CD4-positive, alpha-beta memory T cell (primary cell): ENCODE results near the gene ACTN3. TPM values are rescaled to one million over a fixed set of nuclear protein-coding genes. Genes with fewer than 3 reads are reported as not detected.

Experiments
- CTCF ChIA-PET: fragments of 350-600 bp; sonication (Branson Sonifier 250); formaldehyde crosslinking; loops from one replicate; lab custom pipeline; 2021; ENCODE audit warnings: inconsistent platforms; ENCODE audit not compliant: partially characterized antibody; lab: Charles Lee
- POLR2A ChIA-PET: fragments of 350-600 bp; sonication (Branson Sonifier 250); formaldehyde crosslinking; loops from one replicate; lab custom pipeline; 2021; ENCODE audit not compliant: partially characterized antibody; lab: Charles Lee
- DNase-seq, 5 donors: peaks; one replicate each; pipeline versions ENCODE4 v3.0.0 to v3.0.0-alpha.2; 2020 to 2022; ENCODE audit warnings: mixed read lengths in 1 of 5
- H3K27ac ChIP-seq: one replicate; pipeline ENCODE4 v1.7.0; 2013; ENCODE audit warnings: low read depth, low read length
- H3K27me3 ChIP-seq: 2 replicates; pipeline ENCODE4 v1.7.0; 2013; ENCODE audit warnings: mild to moderate bottlenecking, low read length, moderate library complexity; ENCODE audit not compliant: insufficient read depth
- H3K36me3 ChIP-seq: 2 replicates; pipeline ENCODE4 v1.7.0; 2013; ENCODE audit warnings: mild to moderate bottlenecking, low read length, moderate library complexity; ENCODE audit not compliant: insufficient read depth
- H3K4me1 ChIP-seq: 2 replicates; pipeline ENCODE4 v1.7.0; 2013; ENCODE audit warnings: mild to moderate bottlenecking, low read length, moderate library complexity; ENCODE audit not compliant: insufficient read depth
- H3K4me3 ChIP-seq, 2 donors: one replicate each; pipeline ENCODE4 v1.7.0; 2013; ENCODE audit warnings: low read length in 2 of 2, mild to moderate bottlenecking in 1 of 2
- H3K9me3 ChIP-seq, 2 donors: one replicate each; pipeline ENCODE4 v1.7.0; 2013; ENCODE audit warnings: low read length in 2 of 2, control low read depth in 1 of 2; ENCODE audit not compliant: control insufficient read depth in 1 of 2
- H3K27ac Mint-ChIP-seq, 7 donors: one replicate each; pipeline ENCODE4 v1.8.0; 2020 to 2021; ENCODE audit warnings: mixed read lengths in 7 of 7, mild to moderate bottlenecking in 6 of 7, inconsistent platforms in 3 of 7, moderate library complexity in 3 of 7
- H3K27me3 Mint-ChIP-seq, 2 donors: one replicate each; pipeline ENCODE4 v1.8.0; 2020 to 2021; ENCODE audit warnings: mixed read lengths in 2 of 2
- H3K36me3 Mint-ChIP-seq, 2 donors: one replicate each; pipeline ENCODE4 v1.8.0; 2020 to 2021; ENCODE audit warnings: mixed read lengths in 2 of 2, inconsistent platforms in 1 of 2, mild to moderate bottlenecking in 1 of 2
- H3K4me1 Mint-ChIP-seq, 4 donors: one replicate each; pipeline ENCODE4 v1.8.0; 2020 to 2021; ENCODE audit warnings: mixed read lengths in 4 of 4, mild to moderate bottlenecking in 1 of 4
- H3K4me3 Mint-ChIP-seq, 8 donors: one replicate each; pipeline ENCODE4 v1.8.0; 2020 to 2021; ENCODE audit warnings: mixed read lengths in 8 of 8, mild to moderate bottlenecking in 7 of 8, moderate library complexity in 6 of 8, inconsistent platforms in 3 of 8
- H3K9me3 Mint-ChIP-seq, 8 donors: one replicate each; pipeline ENCODE4 v1.8.0; 2020 to 2021; ENCODE audit warnings: mixed read lengths in 8 of 8, mild to moderate bottlenecking in 5 of 8, inconsistent platforms in 3 of 8, moderate library complexity in 1 of 8
- intact Hi-C: fragments of 100-400 bp; cut with micrococcal nuclease; formaldehyde crosslinking; loops from one replicate; pipeline ENCODE4 v1.15.1; 2023
- polyA plus RNA-seq, 2 donors: library from polyadenylated mRNA; unstranded; fragments of 300-500 nt; fragmentation: Illumina TruSeq; gene quantifications; one replicate each; pipeline ENCODE4 v1.2.3, GENCODE V29; 2021
- total RNA-seq, 2 experiments: library from RNA; stranded (reverse); gene quantifications; one replicate each; pipeline ENCODE4 v1.2.3, GENCODE V29; 2021

ACTN3 gene
- total and polyA plus RNA-seq, 4 experiments from 2014 or later: 0.17 to 0.20 TPM; not detected in 2

DNA sequence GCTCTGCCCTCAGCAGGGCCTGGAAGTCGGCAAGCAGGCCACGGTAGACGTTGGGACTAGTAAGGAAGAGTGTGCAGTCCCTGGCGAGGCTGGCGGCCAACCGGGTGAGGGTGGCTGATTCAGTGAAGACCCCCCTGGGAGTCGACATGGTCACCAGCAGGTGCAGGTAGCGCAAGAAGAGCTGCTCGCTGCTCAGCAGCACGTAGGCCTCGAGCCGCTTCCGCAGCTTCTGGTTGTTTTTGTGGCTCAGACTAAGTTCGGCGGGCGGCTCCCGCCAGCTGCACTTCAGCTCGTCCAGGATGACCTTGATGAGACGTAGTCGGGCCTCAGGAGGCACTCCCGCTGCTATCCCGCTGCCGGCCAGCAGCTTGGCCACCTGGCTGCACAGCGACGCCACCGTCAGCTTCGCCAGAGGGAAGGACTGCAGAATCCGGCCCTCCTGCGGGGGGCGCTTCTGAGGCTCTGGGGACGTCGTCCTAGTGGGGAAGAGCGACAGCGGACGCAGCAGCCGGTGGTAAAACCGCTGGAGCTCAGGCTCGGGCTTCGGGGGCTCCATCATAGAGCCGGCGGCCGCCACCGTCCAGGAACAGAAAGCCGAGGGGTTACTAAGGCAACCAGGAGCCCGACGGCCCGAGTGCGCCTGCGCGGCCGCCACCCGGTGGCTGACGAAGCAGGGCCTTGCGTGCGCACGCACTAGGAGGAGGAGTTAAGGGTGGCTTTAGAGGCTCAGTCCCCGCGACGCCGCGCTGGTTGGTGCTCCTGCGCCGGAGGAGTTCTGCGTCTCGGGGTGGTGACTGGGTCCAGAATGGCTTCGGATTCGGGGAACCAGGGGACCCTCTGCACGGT, 46.0 kb downstream of the ACTN3 start, which contains the start of the genes CCDC87 and CCS:
CCDC87 (minus strand) TSS at position 607 of the 846 bp plus-strand sequence; CDS start at position 559, 48 bp downstream.
CCS (plus strand) TSS at position 729 of the 846 bp plus-strand sequence; CDS start at position 806, 77 bp downstream.
- H3K36me3 Mint-ChIP-seq: peaks cover 0 to 5% of the 10 kb centered on the region in 2 donors
- peaks cover 35% of the 10 kb centered on the region for H3K4me1 ChIP-seq
- H3K27ac ChIP-seq: peak within 1 kb of the TSS; percentile 88
- no peaks in the 10 kb centered on the region for H3K9me3 ChIP-seq
- ChIA-PET CTCF (interaction anchor here (0.8 to 6.9 kb wide), 11 partner anchors 9 to 85 kb away, joined by 3 to 54 read pairs (median 5); partner anchors contain the start of genes RBM14, RBM4 and RBM4B), POLR2A (interaction anchor here (1.0 to 6.1 kb wide), 10 partner anchors 12 to 154 kb away, joined by 3 to 69 read pairs (median 4); partner anchors contain the start of genes DPP3, MRPL11, RBM14 and RBM4)
- peak; percentile 95 to 98 (median 97) for DNase-seq
- no peaks in the 10 kb centered on the region for H3K9me3 Mint-ChIP-seq
- intact Hi-C loops: loop anchor here (1.0 to 2.0 kb wide), 5 partner anchors 24 to 250 kb away; partner anchors contain the start of genes ACTN3, RBM14, RBM4 and RBM4B
- peak within 1 kb of the TSS; percentile 98 to 100 (median 99) for H3K4me3 Mint-ChIP-seq
- H3K4me1 Mint-ChIP-seq: peaks cover 16 to 42% (median 27%) of the 10 kb centered on the region in 4 donors
- H3K36me3 ChIP-seq: no peaks in the 10 kb centered on the region
- H3K27me3 ChIP-seq: no peaks in the 10 kb centered on the region
- peak within 1 kb of the TSS; percentile 71 to 98 for H3K4me3 ChIP-seq
- no peaks in the 10 kb centered on the region for H3K27me3 Mint-ChIP-seq
- peak within 1 kb of the TSS; percentile 96 to 100 (median 100) for H3K27ac Mint-ChIP-seq

GRCh38 chr11:66593303-66593635, 46.6 kb downstream of the ACTN3 start:
- peak overlapping the region; percentile 96 to 100 (median 100) for H3K27ac Mint-ChIP-seq
- H3K27ac ChIP-seq: peak overlapping the region; percentile 88
- DNase-seq: peak in 1 of 5 donors; percentile 43
- ChIA-PET POLR2A (interaction anchor here (1.1 to 6.1 kb wide), 9 partner anchors 12 to 113 kb away, joined by 3 to 69 read pairs (median 5); partner anchors contain the start of genes ACTN3, DPP3, RBM14 and RBM4), CTCF (interaction anchor here (0.7 to 6.9 kb wide), 6 partner anchors 13 to 241 kb away, joined by 3 to 54 read pairs (median 13); partner anchors contain the start of genes RBM14, RBM4 and RBM4B)
- H3K4me3 ChIP-seq: peak overlapping the region; percentile 71 to 98
- peak overlapping the region; percentile 98 to 100 (median 99) for H3K4me3 Mint-ChIP-seq
- H3K36me3 Mint-ChIP-seq: peaks cover 0 to 5% of the 10 kb centered on the region in 2 donors
- no peaks in the 10 kb centered on the region for H3K9me3 Mint-ChIP-seq
- intact Hi-C loops: loop anchor here (1.0 to 2.0 kb wide), 5 partner anchors 23 to 250 kb away; partner anchors contain the start of genes ACTN3, RBM14, RBM4 and RBM4B
- peaks cover 35% of the 10 kb centered on the region for H3K4me1 ChIP-seq
- H3K27me3 Mint-ChIP-seq: no peaks in the 10 kb centered on the region
- H3K36me3 ChIP-seq: no peaks in the 10 kb centered on the region
- peaks cover 16 to 42% (median 27%) of the 10 kb centered on the region in 4 donors for H3K4me1 Mint-ChIP-seq
- no peaks in the 10 kb centered on the region for H3K9me3 ChIP-seq
- no peaks in the 10 kb centered on the region for H3K27me3 ChIP-seq

- H3K4me3 ChIP-seq: peak overlapping the region; percentile 71 to 98
- peak overlapping the region; percentile 96 to 100 (median 100) for H3K27ac Mint-ChIP-seq
- POLR2A ChIA-PET: interaction anchor here (0.7 to 6.1 kb wide), 7 partner anchors 13 to 84 kb away, joined by 3 to 69 read pairs (median 5); partner anchors contain the start of genes ACTN3, CTSF, RBM14 and RBM4
These were observed 46.9 kb downstream of the ACTN3 start for GRCh38 chr11:66593650-66594049.

GRCh38 chr11:66595245-66595904, 48.7 kb downstream of the ACTN3 start:
- CTCF ChIA-PET: interaction anchor here (1.0 to 6.9 kb wide), 4 partner anchors 14 to 166 kb away, joined by 3 to 45 read pairs (median 4); partner anchors contain the start of gene RBM4B

More at GRCh38 chr11:66593650-66594049, 46.9 kb downstream of the ACTN3 start:
- H3K27me3 ChIP-seq: no peaks in the 10 kb centered on the region
- Mint-ChIP-seq H3K36me3 (peaks cover 0 to 7% of the 10 kb centered on the region in 2 donors), H3K27me3 (no peaks in the 10 kb centered on the region), H3K4me3 (peak overlapping the region; percentile 98 to 100 (median 99)), H3K4me1 (peaks cover 16 to 42% (median 27%) of the 10 kb centered on the region in 4 donors), H3K9me3 (no peaks in the 10 kb centered on the region)
- no peaks in the 10 kb centered on the region for H3K9me3 ChIP-seq
- DNase-seq: peak in 1 of 5 donors; percentile 8
- intact Hi-C loops: loop anchor here (1.0 to 2.0 kb wide), 5 partner anchors 23 to 249 kb away; partner anchors contain the start of genes ACTN3, RBM14, RBM4 and RBM4B
- H3K27ac ChIP-seq: peak overlapping the region; percentile 88
- CTCF ChIA-PET: interaction anchor here (0.5 to 6.9 kb wide), 5 partner anchors 14 to 241 kb away, joined by 3 to 54 read pairs (median 19); partner anchors contain the start of genes RBM4 and RBM4B
- no peaks in the 10 kb centered on the region for H3K36me3 ChIP-seq
- H3K4me1 ChIP-seq: peaks cover 35% of the 10 kb centered on the region

GRCh38 chr11:66598993-66599392, 52.3 kb downstream of the ACTN3 start:
- Histone ChIP-seq H3K36me3 (peaks cover 5% of the 10 kb centered on the region), H3K27me3 (no peaks in the 10 kb centered on the region), H3K27ac (no peak overlapping the region), H3K9me3 (no peaks in the 10 kb centered on the region), H3K4me1 (peaks cover 18% of the 10 kb centered on the region), H3K4me3 (no peak overlapping the region)
- H3K4me1 Mint-ChIP-seq: peaks cover 7 to 20% (median 13%) of the 10 kb centered on the region in 4 donors
- H3K27me3 Mint-ChIP-seq: no peaks in the 10 kb centered on the region
- CTCF ChIA-PET: interaction anchor here (1.6 kb wide), 2 partner anchors 31 to 38 kb away, joined by 3 to 4 read pairs; partner anchors contain the start of gene CTSF
- H3K36me3 Mint-ChIP-seq: peaks cover 0 to 14% of the 10 kb centered on the region in 2 donors
- intact Hi-C loops: no loop called here
- DNase-seq: no peak
- POLR2A ChIA-PET: interaction anchor here (0.8 kb wide), 1 partner anchor 18 kb away, joined by 3 read pairs; no protein-coding TSS in a partner anchor
- no peak overlapping the region for H3K27ac Mint-ChIP-seq
- no peaks in the 10 kb centered on the region for H3K9me3 Mint-ChIP-seq
- no peak overlapping the region for H3K4me3 Mint-ChIP-seq

More at GRCh38 chr11:66595245-66595904, 48.7 kb downstream of the ACTN3 start:
- Histone ChIP-seq H3K4me3 (no peak overlapping the region), H3K27ac (no peak overlapping the region), H3K9me3 (no peaks in the 10 kb centered on the region), H3K36me3 (no peaks in the 10 kb centered on the region), H3K27me3 (no peaks in the 10 kb centered on the region), H3K4me1 (peaks cover 35% of the 10 kb centered on the region)
- H3K9me3 Mint-ChIP-seq: no peaks in the 10 kb centered on the region
- peak overlapping the region in 6 of 7 donors; percentile 44 to 90 (median 76) for H3K27ac Mint-ChIP-seq
- peak overlapping the region; percentile 7 to 82 (median 44) for H3K4me3 Mint-ChIP-seq
- no peaks in the 10 kb centered on the region for H3K27me3 Mint-ChIP-seq
- H3K4me1 Mint-ChIP-seq: peaks cover 16 to 42% (median 27%) of the 10 kb centered on the region in 4 donors
- DNase-seq: no peak
- peaks cover 0 to 9% of the 10 kb centered on the region in 2 donors for H3K36me3 Mint-ChIP-seq
- POLR2A ChIA-PET: interaction anchor here (1.2 to 6.1 kb wide), 5 partner anchors 16 to 82 kb away, joined by 3 to 69 read pairs (median 9); partner anchors contain the start of genes RBM14, RBM4 and RBM4B
- intact Hi-C loops: no loop called here

DNA sequence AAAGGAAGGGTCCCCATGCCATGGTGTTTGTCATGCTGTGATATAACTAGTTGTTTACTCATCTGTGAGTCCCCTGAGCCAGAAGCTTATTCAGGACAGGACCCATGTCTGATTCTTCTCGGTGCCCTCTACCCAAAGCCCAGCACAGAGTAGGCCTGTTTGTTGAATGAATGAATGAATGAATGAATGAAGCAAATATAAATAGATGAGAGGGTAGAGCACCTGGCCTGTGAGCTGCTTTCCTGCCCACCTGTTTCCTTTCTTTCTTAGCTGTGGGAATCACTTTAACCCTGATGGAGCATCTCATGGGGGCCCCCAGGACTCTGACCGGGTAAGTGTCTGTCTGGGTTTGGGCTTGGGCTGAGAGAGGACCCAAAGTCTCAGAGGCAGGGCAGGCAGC, 53.5 kb downstream of the ACTN3 start:
- Histone ChIP-seq H3K4me1 (peaks cover 9% of the 10 kb centered on the region), H3K27ac (no peak overlapping the region), H3K36me3 (peaks cover 12% of the 10 kb centered on the region), H3K27me3 (no peaks in the 10 kb centered on the region), H3K4me3 (no peak overlapping the region), H3K9me3 (no peaks in the 10 kb centered on the region)
- Mint-ChIP-seq H3K27ac (peak overlapping the region in 1 of 7 donors; percentile 64), H3K27me3 (no peaks in the 10 kb centered on the region), H3K4me3 (no peak overlapping the region), H3K36me3 (peaks cover 0 to 25% of the 10 kb centered on the region in 2 donors), H3K4me1 (peaks cover 2 to 10% (median 6%) of the 10 kb centered on the region in 4 donors), H3K9me3 (no peaks in the 10 kb centered on the region)
- no peak for DNase-seq
- CTCF ChIA-PET: no interaction called here
- intact Hi-C loops: no loop called here
- POLR2A ChIA-PET: interaction anchor here (0.8 to 1.2 kb wide), 2 partner anchors 10 to 17 kb away, joined by 4 to 5 read pairs; partner anchors contain the start of gene RBM14
